ENCODE measurements around the gene MTUS2.

- TF ChIP-seq ZNF274 (IDR thresholded peaks at IDR 0.05; ENCODE audit: low read depth, low read length) (no peak), SUZ12 (IDR thresholded peaks at IDR 0.05; ENCODE audit: extremely low read depth, insufficient read depth, insufficient read length) (no peak), YY1 (IDR thresholded peaks at IDR 0.05; ENCODE audit: insufficient read depth, insufficient read length) (no peak)
These were observed 365.8 kb downstream of the MTUS2 start for GRCh38 chr13:29185926-29186325.
